ENCODE data around the gene DNAI4.

The DNAI4 gene

GRCh38 chr1:66944330-66945274, 19.9 kb upstream of the DNAI4 start:
- Histone ChIP-seq H3K27me3 (ENCODE audit: insufficient read depth, poor library complexity, severe bottlenecking) (no peaks in the 10 kb centered on the region), H3K4me3 (replicated peaks; ENCODE audit: insufficient read depth, low read length) (no peak overlapping the region), H3K27ac (replicated peaks) (no peak overlapping the region)
- no peak for DNase-seq (ENCODE audit: low read depth in 1 of 2, low spot score in 1 of 2)
- no peak for TF ChIP-seq SPI1 (IDR thresholded peaks at IDR 0.05; ENCODE audit: borderline replicate concordance, low read depth)
- TF ChIP-seq CTCF (IDR thresholded peaks at IDR 0.05; ENCODE audit: insufficient read depth, low read length): no peak
- no peak for TF ChIP-seq GABPA (IDR thresholded peaks at IDR 0.05; ENCODE audit: low read depth)
- TF ChIP-seq REST (IDR thresholded peaks at IDR 0.05; ENCODE audit: insufficient replicate concordance, low read depth): no peak
- no peak for TF ChIP-seq POLR2AphosphoS5 (IDR thresholded peaks at IDR 0.05; ENCODE audit: low read depth)

GRCh38 chr1:66943361-66943969, 18.8 kb upstream of the DNAI4 start:
- TF ChIP-seq POLR2AphosphoS5 (IDR thresholded peaks at IDR 0.05; ENCODE audit: low read depth) (no peak), REST (IDR thresholded peaks at IDR 0.05; ENCODE audit: insufficient replicate concordance, low read depth) (no peak), SPI1 (IDR thresholded peaks at IDR 0.05; ENCODE audit: borderline replicate concordance, low read depth) (no peak), GABPA (IDR thresholded peaks at IDR 0.05; ENCODE audit: low read depth) (no peak)
- no peak for DNase-seq (ENCODE audit: low read depth in 1 of 2, low spot score in 1 of 2)
- Histone ChIP-seq H3K27me3 (ENCODE audit: insufficient read depth, poor library complexity, severe bottlenecking) (no peaks in the 10 kb centered on the region), H3K27ac (replicated peaks) (no peak overlapping the region), H3K4me3 (replicated peaks; ENCODE audit: insufficient read depth, low read length) (no peak overlapping the region)

GRCh38 chr1:66940981-66941380, 16.3 kb upstream of the DNAI4 start:
- DNase-seq (ENCODE audit: low read depth in 1 of 2, low spot score in 1 of 2): no peak
- Histone ChIP-seq H3K27ac (replicated peaks) (no peak overlapping the region), H3K27me3 (ENCODE audit: insufficient read depth, poor library complexity, severe bottlenecking) (no peaks in the 10 kb centered on the region), H3K4me3 (replicated peaks; ENCODE audit: insufficient read depth, low read length) (no peak overlapping the region)
- TF ChIP-seq GABPA (IDR thresholded peaks at IDR 0.05; ENCODE audit: low read depth): no peak
- TF ChIP-seq POLR2AphosphoS5 (IDR thresholded peaks at IDR 0.05; ENCODE audit: low read depth): no peak
- TF ChIP-seq CTCF (IDR thresholded peaks at IDR 0.05; ENCODE audit: insufficient read depth, low read length): no peak
- TF ChIP-seq REST (IDR thresholded peaks at IDR 0.05; ENCODE audit: insufficient replicate concordance, low read depth): no peak
- TF ChIP-seq SPI1 (IDR thresholded peaks at IDR 0.05; ENCODE audit: borderline replicate concordance, low read depth): no peak
